Right ventricle myocardium inferior (tissue), 1 donor: ENCODE measurements around the gene MRGPRD. TPM values are rescaled to one million over a fixed set of nuclear protein-coding genes. Genes with fewer than 3 reads are reported as not detected.
"Not testable (repeated sequence)": the region's sequence is repeated elsewhere in the genome, so short reads cannot be mapped to it uniquely, and the experiment has no call there.

Source experiments
- ATAC-seq: fragments of 200-7000 bp; cut with Tn5 transposase; one replicate; pipeline ENCODE4 v1.9.1; 2020; ENCODE audit warnings: mild to moderate bottlenecking, moderate library complexity
- DNase-seq: peaks from one replicate; pipeline ENCODE4 v3.0.0; 2021; ENCODE audit errors: missing footprints
- intact Hi-C: fragments of 100-400 bp; cut with DNase I; formaldehyde crosslinking; loops from one replicate; pipeline ENCODE4 v1.11.0; 2022
- total RNA-seq: library from RNA; stranded (reverse); fragmentation: NEBNext Ultra II Directional; extraction: Animal tissue kit (Norgen Biotek cat#: 25700); gene quantifications from one replicate; pipeline ENCODE4 v1.2.1, GENCODE V29; 2021
- donor health status: DM: no; HTN: yes; CAD: no; lungs with severe emphysema.

The MRGPRD gene
- total RNA-seq, 1 donor from 2014 or later: not detected

DNA sequence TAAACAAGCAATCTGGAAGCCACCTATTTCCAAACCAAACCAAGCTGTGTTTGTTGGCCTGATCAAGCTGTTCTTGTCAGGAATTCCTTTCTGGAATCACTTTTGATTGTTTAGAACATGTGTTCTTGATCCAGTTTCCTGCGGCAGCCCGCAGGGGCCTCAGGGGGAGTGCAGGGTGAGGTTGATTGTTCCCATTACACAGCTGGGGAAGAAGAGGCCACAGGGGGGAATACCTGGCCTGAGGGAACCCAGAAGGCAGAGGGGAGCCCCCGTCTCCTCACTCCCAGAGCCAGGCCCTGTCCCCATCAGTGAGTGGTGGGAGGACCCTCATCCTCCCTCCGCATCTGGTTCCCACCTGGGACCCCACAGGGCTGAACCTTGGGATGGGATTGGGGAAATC lies 4.2 kb downstream of the MRGPRD start:
- no peak for ATAC-seq
- DNase-seq: no peak
- intact Hi-C loops: no loop called here

DNA sequence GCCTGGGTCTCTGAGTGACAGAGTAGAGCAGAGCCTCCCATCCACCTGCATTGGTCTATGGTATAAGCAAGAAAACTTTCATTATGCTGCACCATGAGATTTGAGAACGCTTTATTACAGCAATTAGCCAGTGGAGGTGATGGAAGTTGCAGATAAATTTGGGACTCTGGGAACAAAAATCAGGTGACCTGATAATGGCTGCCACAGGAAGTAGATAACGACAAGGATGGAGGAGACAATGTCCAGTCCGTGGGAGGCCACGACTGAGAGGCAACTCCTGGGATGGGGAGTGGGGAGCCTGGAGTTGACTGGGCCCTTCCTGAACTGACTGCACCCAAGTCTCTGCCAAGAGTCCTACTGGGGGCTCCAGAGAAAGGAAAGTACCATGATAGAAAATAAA lies 4.7 kb downstream of the MRGPRD start:
- ATAC-seq (no peak), DNase-seq (no peak)
- intact Hi-C loops: no loop called here

DNA sequence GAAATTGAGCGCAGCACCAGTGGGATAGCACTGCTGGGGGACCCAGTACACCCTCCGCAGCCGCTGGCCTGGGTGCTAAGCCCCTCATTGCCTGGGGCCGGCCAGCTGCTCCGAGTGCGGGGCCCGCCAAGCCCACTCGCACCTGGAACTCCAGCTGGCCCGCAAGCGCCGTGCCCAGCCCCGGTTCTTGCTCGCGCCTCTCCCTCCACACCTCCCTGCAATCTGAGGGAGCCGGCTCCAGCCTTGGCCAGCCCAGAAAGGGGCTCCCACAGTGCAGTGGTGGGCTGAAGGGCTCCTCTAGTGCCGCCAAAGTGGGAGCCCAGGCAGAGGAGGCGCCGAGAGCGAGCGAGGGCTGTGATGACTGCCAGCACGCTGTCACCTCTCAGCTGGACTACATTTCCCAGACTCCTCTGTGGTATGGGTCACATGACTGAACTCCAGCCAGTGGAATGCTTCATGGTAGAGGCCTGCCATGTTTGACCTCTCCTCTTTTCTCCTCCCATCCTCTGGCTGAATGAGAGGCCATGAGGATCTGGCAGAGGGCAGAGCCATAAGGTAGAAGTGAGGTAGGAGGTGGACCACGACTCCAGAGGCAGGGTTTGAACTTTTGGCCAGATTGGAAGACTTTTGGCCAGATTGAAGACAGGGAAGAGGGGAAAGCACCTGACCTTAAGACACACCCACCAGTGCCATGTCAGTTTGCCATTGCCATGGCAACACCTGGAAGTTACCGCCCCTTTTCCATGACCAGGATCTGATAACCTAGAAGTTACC lies 6.2 kb downstream of the MRGPRD start:
- ATAC-seq (no peak), DNase-seq (no peak)
- intact Hi-C loops: no loop called here

DNA sequence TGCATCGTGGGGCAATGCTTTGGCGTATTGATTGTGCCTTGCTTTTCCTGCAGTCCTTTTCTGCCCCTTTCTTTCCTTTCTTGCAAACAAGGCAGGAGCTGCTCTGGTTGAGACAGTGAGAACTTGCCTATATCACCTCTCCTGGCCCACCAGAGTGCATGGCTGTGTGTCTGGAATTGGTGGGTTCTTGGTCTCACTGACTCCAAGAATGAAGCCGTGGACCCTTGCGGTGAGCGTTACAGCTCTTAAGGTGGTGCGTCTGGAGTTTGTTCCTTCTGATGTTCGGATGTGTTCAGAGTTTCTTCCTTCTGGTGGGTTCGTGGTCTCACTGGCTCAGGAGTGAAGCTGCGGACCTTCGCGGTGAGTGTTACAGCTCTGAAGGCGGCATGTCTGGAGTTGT lies 7.1 kb downstream of the MRGPRD start:
- DNase-seq, ATAC-seq, intact Hi-C loops: not testable (repeated sequence)

DNA sequence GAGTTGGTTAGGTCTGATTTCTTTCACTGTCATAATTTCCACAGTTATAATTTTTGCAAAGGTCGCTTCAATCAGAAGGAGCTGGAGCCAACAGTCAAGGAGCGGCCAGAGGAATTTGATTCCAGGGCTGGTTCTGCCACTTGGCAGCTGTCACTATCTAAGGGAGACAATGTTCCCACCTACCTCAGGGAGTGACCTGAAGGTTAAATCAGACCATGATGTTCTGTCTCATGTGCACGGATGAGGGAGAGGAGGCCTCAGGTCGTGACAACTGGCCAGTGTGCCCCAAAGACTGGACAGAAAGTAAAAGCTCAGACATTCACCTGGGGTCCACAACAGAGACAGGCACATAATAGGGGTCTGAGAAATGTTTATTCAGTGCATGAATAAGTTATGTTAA lies 7.6 kb downstream of the MRGPRD start:
- ATAC-seq: peak; percentile 60

DNA sequence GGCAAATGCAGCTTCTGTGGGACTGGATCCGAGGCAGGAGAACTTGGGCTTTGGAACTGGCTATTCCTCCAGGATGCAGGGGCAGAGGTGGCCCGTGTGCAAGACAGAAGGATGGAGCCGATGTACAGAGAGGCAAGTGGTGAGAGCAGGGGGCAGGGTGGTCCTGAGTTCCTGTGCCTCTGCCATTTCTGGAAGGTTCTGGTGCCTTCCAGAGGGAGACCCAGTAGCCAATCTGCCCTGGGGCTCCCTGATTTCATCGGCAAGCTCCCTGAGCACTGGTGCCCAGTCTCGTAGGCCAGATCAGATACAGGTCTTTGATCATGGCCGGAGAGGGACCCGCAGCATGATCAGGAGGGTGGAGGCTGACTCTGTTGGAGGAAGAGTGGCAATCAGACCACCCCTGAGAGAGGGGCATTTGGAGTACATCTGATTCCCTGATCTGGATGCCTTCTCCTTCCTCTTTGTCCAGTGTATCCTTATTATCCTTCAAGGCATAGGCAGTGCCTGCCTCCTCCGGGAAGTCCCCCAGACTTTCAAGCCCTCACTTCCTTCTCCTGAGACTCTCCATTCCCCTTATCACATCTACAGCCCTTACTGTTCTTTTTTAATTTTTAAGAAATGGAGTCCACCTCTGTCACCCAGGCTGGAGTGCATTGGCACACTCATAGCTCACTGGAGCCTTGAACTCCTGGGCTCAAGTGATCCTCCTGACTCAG lies 9.7 kb downstream of the MRGPRD start:
- no peak for ATAC-seq
- no peak for DNase-seq
- intact Hi-C loops: no loop called here

More for the DNA sequence above, 7.6 kb downstream of the MRGPRD start:
- DNase-seq: no peak
- intact Hi-C loops: no loop called here

DNA sequence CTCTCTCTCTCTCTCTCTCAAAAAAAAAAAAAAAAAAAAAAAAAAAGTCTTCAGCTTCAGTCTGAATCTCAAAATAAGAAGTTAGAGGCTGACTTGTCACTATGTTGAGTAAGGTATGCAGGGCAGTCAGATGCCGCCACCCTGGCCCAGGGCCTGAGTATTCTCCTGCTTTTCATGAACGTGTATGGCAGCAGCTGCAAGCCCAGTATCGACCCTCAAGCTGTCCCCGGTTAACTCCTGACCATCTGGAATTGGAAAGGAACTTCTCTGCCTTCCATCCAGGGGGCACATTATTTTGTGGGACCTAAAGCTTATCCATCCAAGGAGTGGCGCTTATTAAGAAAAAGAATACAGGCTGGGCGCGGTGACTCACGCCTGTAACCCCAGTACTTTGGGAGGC lies 11.4 kb downstream of the MRGPRD start:
- intact Hi-C loops: no loop called here
- ATAC-seq: no peak
- no peak for DNase-seq

DNA sequence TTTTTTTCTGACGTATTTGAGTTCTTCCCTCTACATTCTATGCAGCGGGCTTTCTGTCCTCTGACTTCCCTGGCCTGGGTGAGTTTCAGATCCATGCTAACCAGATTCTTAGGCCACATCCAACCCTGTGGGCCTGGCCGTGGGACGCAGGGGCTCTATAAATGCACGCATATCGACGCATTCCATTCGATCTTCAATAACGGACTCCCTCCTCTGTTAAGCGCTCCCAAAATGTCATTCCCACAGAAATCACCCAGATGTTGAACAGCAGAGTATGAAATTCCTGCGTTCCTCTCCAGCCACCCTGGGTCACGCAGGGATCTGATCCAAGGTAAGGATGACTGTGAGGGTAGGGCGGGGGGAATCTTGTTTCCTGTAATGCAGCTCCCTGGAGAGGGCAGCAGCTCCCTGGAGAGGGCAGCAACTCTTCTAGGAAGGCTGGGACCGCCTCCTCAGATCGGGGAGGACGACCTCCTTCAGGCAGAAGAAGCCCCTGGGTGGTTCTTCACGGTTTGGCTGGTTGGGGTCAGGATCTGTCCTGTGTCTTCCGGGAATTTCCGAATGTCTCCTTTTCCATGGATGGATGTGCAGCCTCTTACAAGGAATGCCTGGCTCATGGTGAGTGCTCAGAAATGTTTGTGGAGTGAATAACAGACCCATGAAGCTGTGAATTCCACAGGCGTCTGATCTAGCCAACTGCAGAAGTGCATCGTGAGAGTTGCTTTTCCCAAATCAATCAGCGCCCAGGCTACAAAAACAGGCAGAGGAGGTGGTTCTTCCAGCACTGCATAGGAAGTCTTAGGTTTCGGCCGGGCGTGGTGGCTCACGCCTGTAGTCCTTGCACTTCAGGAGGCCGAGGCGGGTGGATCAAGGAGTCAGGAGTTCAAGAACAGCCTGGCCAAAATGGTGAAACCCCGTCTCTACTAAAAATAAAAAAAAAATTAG lies 12.2 kb downstream of the MRGPRD start:
- DNase-seq (no peak), ATAC-seq (no peak)
- intact Hi-C loops: no loop called here

DNA sequence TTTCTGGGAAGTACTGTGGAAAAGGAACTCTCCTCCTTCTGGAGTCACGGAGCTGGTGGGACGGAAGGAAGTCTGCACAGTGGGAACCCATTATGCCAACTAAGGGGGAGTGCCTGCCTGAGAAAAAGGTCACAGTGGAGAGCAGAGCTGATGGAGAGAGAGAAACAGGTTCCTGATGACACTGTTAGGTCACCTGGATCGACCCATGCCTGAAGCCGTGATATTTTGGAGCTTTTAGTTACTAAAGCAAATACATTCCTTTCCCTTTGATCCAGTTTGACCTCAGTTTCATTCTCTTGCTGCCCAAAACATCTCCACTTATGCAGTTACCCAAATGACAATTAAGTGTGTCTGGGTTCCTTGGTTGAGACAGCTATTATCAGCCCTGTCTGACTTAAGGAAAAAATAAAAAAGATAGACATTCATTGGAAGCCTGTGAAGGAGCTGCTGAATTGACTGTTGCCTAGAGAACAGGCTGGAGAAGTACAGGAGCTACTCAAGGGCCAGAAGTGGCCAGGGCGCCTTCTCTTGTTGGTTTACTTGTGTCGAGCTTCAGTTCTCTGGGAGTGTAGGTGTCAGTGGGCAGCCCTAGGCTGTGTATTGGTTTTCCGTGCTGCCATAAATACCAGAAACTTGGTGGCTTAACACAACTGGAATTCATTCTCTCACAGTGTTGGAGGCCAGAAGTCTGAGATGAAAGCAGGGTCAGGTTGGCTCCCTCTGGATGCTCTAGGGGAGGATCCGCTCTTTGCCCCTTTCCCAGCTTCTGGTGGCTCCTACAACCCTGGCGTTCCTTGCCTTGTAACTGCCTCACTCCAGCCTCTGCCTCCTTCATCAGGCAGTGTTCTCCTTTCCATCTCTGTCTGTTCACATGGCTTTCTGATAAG lies 13.6 kb downstream of the MRGPRD start:
- no peak for DNase-seq
- ATAC-seq: no peak
- intact Hi-C loops: no loop called here

DNA sequence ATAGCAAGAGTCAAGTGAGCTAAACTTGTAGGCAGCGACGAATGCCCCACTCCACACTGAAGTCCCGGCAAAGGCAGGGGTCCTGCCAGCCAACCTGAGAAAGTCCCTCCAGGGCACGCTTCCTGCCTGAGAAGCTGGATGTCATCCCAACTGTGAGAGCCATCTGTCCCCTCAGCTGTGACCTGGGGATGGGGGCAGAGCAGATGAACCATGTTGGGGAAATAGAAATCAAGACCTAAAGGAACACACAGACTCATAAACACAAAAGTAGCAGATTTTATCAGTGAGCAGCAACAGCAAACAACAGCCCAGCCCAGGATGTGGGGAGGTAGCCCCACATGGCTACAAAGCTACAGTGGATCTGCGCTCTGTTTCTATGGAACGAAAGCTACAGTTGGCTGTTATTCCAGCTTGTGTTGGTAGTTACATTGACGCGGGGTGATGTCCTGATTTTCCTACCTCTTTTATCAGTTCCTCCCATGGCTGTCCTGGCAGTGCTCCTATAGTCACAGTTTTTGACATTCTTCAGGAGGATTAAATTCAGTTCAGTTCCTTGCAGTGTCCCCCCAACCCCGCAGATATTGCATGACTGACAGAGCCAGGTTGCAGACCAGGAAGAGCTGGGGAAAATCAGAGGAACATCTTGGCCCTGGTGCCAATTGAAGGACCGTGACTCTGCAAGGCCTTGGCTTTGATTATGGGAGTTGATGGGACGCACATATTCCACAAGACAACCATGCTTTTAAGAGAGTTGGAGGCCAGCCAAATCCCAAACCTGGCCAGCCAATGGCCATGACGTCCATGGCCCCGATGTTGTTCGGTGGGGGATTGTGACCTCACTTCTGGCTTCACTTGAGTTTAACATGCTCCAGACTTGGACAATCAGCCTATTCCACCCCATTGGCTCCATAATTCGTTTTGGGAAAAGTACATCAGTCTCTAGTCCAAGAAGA lies 14.6 kb downstream of the MRGPRD start:
- intact Hi-C loops: no loop called here
- DNase-seq: no peak
- ATAC-seq: peak; percentile 59

DNA sequence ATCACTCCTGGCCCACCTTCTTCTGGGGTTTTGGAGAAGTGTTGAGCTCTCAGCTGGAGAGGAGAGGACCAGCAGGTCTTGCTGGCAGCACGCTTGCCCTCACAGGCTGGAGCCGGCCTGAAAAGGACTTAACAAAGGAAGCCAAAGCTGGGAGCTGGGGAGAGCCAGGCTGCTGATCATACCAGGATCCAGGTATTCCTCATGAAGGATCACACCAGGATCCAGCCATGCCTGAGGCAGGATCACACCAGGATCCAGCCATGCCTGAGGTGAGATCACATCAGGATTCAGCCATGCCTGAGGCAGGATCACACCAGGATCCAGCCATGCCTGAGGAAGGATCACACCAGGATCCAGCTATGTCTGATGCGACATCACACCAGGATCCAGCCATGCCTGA lies 17.0 kb downstream of the MRGPRD start:
- no peak for DNase-seq
- intact Hi-C loops: no loop called here
- ATAC-seq: peak; percentile 46

DNA sequence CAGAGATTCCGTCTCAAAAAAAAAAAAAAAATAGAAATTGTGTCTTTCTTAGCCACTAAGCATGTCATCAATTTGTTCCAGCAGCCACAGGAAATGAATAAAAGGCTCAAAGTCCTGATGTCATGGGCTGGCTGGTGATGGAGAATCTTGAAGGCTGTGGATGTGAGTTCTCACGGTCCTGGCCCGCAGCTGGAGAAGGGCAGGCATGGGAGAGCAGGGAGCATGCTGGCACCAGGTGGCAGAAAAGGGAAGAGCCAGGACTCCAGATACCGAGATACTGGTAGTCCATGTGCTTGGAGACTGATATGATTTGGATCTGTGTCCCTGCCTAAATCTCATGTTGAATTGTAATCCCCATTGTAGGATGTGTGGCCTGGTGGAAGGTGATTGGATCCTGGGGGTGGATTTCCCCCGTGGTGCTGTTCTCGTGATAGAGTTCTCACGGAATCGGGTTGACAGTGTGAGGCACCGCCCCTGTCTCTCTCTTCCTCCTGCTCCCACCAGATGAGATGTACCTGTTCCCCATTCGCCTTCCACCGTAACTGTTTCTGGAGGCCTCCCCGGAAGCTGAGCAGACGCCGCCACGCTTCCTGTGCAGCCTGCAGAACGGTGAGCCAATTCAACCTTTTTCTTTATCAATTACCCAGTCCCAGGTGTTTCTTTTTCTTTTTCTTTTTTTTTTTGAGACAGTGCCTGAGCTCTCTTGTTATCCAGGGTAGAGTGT lies 18.1 kb downstream of the MRGPRD start:
- DNase-seq: no peak
- no peak for ATAC-seq
- intact Hi-C loops: no loop called here

DNA sequence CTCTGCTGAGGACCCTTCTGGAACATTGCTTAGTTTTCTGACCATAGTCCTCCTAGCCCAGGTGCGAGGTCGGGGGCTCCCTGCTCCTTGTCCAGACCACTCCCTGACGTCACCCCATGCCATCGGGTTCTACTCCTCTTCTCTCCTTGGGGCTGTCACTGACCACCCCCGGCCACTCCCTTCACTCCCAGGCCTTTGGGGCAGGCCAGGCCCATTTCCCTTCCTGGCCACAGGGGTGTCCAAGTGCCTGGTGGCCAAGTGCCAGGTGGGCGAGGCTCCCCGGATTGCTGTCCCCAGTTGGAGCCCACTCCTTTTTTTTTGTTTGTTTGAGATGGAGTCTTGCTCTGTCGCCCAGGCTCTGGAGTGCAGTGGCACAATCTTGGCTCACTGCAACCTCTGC lies 19.5 kb downstream of the MRGPRD start:
- intact Hi-C loops: no loop called here
- no peak for ATAC-seq
- no peak for DNase-seq

DNA sequence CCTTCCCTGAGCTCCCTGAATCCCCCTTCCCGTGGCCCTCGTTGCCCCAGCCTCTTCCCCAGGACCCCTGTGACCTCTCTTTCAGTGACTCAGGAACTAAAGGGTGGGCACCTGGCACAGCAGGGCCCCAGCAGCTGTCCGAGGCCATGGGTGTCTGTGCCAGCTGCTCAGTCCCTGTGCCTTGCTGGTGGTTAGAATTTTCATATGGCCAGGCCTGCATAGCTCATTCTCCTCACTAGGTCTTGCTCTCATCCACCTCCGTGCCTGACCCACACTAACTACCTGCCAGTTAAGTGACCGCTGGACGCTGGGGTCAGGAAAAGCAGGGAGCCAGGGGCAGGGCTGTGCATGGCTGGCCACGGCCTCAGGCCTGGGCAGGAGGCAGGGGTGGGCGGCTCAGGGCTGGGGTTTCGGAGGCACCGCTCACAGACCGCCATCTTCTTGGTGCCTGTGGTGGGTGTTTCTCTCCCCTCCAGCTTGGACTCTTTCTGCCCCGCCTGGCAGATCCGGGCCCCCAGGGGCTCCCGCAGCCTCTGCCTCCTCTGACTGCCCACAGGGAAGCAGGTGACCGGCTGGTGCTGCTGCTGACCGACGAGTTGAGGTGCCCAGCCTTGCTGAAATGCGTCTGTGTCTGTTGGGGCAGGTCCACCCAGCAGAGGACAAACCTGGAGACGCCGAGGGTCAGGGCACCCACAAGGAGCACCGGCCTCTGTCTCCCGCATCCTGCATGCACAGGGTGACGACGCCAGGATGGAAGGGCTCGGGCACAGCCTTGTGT lies 20.3 kb downstream of the MRGPRD start:
- DNase-seq (no peak), ATAC-seq (no peak)
- intact Hi-C loops: no loop called here

DNA sequence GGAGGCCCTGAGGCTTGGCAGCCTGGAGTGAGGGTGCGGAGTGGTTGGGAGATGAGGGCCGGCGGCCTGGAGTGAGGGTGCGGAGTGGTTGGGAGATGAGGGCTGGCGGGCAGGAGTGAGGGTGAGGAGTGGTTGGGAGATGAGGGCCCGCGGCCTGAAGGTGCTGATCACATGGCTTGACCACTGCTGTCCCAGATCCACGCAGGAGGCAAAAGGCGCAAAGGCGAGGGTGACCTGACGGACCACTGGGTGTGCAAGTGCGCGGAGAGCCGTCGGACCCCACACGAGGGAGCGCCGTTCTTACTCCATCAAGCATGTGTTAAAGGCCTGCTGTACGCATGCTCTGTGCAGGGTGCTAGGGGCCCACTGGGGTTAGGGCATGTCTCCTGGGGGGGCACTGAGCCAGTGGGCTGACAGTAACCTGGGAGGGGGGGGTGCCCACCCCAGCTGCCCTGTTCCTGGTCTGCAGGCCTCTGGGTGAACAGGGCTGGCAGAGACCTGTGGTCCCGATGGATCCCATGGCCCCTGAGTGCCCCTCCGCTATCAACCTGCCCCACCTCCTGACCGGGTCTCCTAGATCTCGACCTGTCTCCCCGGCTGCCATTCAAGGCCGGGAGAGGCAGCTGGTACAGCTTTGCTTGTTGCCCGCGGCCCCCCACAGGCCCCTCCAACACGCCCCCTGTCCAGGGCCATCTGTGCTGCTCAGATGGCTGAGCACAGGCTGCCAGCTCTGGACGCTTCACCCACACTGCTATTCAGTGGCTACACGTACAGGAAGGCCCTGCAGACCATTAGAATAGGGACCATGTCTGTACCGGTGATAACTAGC lies 21.1 kb downstream of the MRGPRD start:
- ATAC-seq: no peak
- intact Hi-C loops: no loop called here
- DNase-seq: no peak
